ENCODE measurements around the gene CTSO. TPM values are rescaled to one million over a fixed set of nuclear protein-coding genes. Genes with fewer than 3 reads are reported as not detected.

The CTSO gene
- total and polyA plus RNA-seq, 8 donors = 3.3 to 16.1 (median 8.5) TPM

GRCh38 chr4:155956461-155956860 is 2.8 kb upstream of the CTSO start:
- H3K9me3 ChIP-seq = no peaks in the 10 kb centered on the region
- no peaks in the 10 kb centered on the region for H3K36me3 ChIP-seq
- H3K4me1 ChIP-seq = peaks cover 0 to 4% (median 0%) of the 10 kb centered on the region in 3 donors
- intact Hi-C loops (cut with DNase I) = no loop called here
- no peak overlapping the region for H3K4me3 ChIP-seq
- FAIRE-seq = no peak
- WGBS, 2 donors = 59 to 67% methylated on average over 2 of the region's 2 CpGs
- no peak for DNase-seq
- no peak overlapping the region for H3K27ac ChIP-seq
- H3K27me3 ChIP-seq = no peaks in the 10 kb centered on the region
- TF ChIP-seq, protein P1, sequence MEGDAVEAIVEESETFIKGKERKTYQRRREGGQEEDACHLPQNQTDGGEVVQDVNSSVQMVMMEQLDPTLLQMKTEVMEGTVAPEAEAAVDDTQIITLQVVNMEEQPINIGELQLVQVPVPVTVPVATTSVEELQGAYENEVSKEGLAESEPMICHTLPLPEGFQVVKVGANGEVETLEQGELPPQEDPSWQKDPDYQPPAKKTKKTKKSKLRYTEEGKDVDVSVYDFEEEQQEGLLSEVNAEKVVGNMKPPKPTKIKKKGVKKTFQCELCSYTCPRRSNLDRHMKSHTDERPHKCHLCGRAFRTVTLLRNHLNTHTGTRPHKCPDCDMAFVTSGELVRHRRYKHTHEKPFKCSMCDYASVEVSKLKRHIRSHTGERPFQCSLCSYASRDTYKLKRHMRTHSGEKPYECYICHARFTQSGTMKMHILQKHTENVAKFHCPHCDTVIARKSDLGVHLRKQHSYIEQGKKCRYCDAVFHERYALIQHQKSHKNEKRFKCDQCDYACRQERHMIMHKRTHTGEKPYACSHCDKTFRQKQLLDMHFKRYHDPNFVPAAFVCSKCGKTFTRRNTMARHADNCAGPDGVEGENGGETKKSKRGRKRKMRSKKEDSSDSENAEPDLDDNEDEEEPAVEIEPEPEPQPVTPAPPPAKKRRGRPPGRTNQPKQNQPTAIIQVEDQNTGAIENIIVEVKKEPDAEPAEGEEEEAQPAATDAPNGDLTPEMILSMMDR (IDR thresholded peaks at IDR 0.05) = no peak
- no peak for ATAC-seq

GRCh38 chr4:155954939-155955338 is 1.3 kb upstream of the CTSO start:
- intact Hi-C loops (cut with DNase I) = loop anchor here in 1 of 3 donors (5.0 kb wide), 1 partner anchor 148 kb away; no protein-coding TSS in a partner anchor
- FAIRE-seq (peak; percentile 88), DNase-seq (no peak), ATAC-seq (no peak)
- H3K4me3 ChIP-seq = no peak overlapping the region
- TF ChIP-seq, protein P1 (IDR thresholded peaks at IDR 0.05) = no peak
- WGBS, 2 donors = 52 to 55% methylated on average over 4 of the region's 4 CpGs
- peaks cover 0 to 4% (median 0%) of the 10 kb centered on the region in 3 donors for H3K4me1 ChIP-seq
- H3K9me3 ChIP-seq = no peaks in the 10 kb centered on the region
- H3K27me3 ChIP-seq = no peaks in the 10 kb centered on the region
- H3K27ac ChIP-seq = no peak overlapping the region
- no peaks in the 10 kb centered on the region for H3K36me3 ChIP-seq

DNA sequence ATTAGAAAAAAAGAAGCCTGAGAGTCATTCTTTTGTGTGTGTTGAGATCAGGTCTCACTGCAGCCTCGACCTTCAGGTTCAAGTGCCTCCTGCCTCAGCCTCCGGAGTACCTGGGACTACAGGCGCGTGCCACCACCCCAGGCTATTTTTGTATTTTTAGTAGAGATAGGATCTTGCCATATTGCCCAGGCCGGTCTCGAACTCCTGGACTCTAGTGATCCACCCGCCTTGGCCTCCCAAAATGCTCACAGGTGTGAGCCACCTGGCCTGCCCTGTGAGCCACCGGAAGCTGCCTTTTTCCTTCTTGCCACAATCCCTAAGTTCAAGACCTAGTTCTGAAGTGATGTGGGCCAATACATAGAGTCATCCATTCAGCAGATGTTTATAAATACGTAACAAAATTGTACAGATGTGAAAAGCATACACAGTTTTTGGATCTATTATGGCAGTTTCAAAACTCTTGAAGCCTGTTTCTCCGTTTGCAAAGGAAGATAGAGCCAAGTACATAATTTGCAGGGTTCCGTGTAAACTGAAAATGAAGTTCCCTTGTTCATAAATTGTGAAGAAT is 536 bp upstream of the CTSO start:
- H3K9me3 ChIP-seq = no peaks in the 10 kb centered on the region
- H3K4me1 ChIP-seq = peaks cover 0 to 4% (median 0%) of the 10 kb centered on the region in 3 donors
- peak overlapping the region; percentile 87 to 99 (median 98) for H3K27ac ChIP-seq
- no peaks in the 10 kb centered on the region for H3K36me3 ChIP-seq
- TF ChIP-seq, protein P1 (IDR thresholded peaks at IDR 0.05) = no peak
- ATAC-seq = no peak
- no peak for FAIRE-seq
- DNase-seq = no peak
- WGBS, 2 donors = 70 to 78% methylated on average over 11 of the region's 11 CpGs
- intact Hi-C loops (cut with DNase I) = loop anchor here in 1 of 3 donors (5.0 kb wide), 1 partner anchor 147 kb away; no protein-coding TSS in a partner anchor
- no peaks in the 10 kb centered on the region for H3K27me3 ChIP-seq
- peak overlapping the region; percentile 45 to 87 (median 66) for H3K4me3 ChIP-seq

- WGBS, 2 donors = 47 to 51% methylated on average over 6 of the region's 6 CpGs
- TF ChIP-seq, protein P1 (IDR thresholded peaks at IDR 0.05) = no peak
- intact Hi-C loops (cut with DNase I) = loop anchor here in 1 of 3 donors (5.0 kb wide), 1 partner anchor 145 kb away; no protein-coding TSS in a partner anchor
- no peaks in the 10 kb centered on the region for H3K36me3 ChIP-seq
- H3K4me3 ChIP-seq = peak overlapping the region in 2 of 4 donors; percentile 64 to 67
- H3K27ac ChIP-seq = peak overlapping the region in 2 of 4 donors; percentile 98 to 99
- DNase-seq = no peak
- H3K27me3 ChIP-seq = no peaks in the 10 kb centered on the region
- no peak for ATAC-seq
- H3K9me3 ChIP-seq = no peaks in the 10 kb centered on the region
- peaks cover 0 to 4% (median 0%) of the 10 kb centered on the region in 3 donors for H3K4me1 ChIP-seq
- no peak for FAIRE-seq
These were observed 1.2 kb downstream of the CTSO start for GRCh38 chr4:155952501-155952901.

DNA sequence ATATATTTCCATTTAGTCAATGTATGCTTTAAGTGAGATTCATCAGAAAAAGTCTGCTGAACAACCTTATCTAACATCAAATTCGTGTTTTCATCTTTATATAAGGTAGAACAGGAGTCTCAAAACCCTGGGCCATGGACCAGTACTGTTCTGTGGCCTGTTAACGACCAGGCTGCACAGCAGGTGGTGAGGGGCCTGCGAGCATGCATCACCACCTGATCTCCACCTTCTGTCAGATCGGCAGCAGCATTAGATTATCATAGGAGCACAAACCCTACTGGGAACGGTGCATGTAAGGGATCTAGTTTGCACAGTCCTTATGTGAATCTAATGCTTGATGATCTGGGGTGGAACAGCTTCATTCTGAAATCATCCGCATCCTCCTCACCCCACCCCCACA is 3.2 kb downstream of the CTSO start:
- TF ChIP-seq, protein P1 (IDR thresholded peaks at IDR 0.05) = no peak
- ATAC-seq (no peak), DNase-seq (no peak), FAIRE-seq (no peak)
- Histone ChIP-seq H3K27ac (no peak overlapping the region), H3K4me1 (peaks cover 0 to 4% (median 0%) of the 10 kb centered on the region in 3 donors), H3K27me3 (no peaks in the 10 kb centered on the region), H3K36me3 (no peaks in the 10 kb centered on the region), H3K4me3 (no peak overlapping the region), H3K9me3 (no peaks in the 10 kb centered on the region)
- intact Hi-C loops (cut with DNase I) = loop anchor here in 1 of 3 donors (5.0 kb wide), 1 partner anchor 143 kb away; no protein-coding TSS in a partner anchor
- WGBS, 2 donors = 70 to 77% methylated on average over 6 of the region's 6 CpGs
